Endothelial cell of umbilical vein (primary cell): ENCODE results near the gene VPS13A. TPM values are rescaled to one million over a fixed set of nuclear protein-coding genes. Genes with fewer than 3 reads are reported as not detected.

Source experiments
- BruUV-seq: library from RNA; stranded (reverse); fragments of 400-500 nt; replicated peaks from 2 replicates; lab custom pipeline; 2021; lab: Mats Ljungman, UMichigan
- CTCF ChIA-PET: fragments of 300-600, 350-600 bp; sonication (Branson Sonifier 250); formaldehyde crosslinking; loops from one replicate; lab custom pipeline; 2021; ENCODE audit warnings: antibody characterized with exemption, inconsistent platforms; lab: Charles Lee
- POLR2A ChIA-PET: fragments of 300-600, 350-600 bp; sonication (Branson Sonifier 250); formaldehyde crosslinking; loops from one replicate; lab custom pipeline; 2021; ENCODE audit warnings: antibody characterized with exemption, inconsistent platforms; lab: Charles Lee
- DNase-seq: peaks from one replicate; pipeline ENCODE4 v3.0.0-alpha.2; 2011; ENCODE audit warnings: low read depth, low spot score
- FAIRE-seq: peaks from 2 replicates; lab custom pipeline; 2011; peaks lifted over from hg19 to GRCh38; lab: Jason Lieb, UNC
- H2AFZ ChIP-seq: 2 replicates; pipeline ENCODE4 v1.6.0; 2012; ENCODE audit warnings: low read depth, low read length, control low read depth, inconsistent platforms
- H3K27ac ChIP-seq: 2 replicates; pipeline ENCODE4 v1.5.1; 2011; ENCODE audit warnings: low read depth, mild to moderate bottlenecking, control low read depth, low read length, moderate library complexity; ENCODE audit not compliant: insufficient read depth
- H3K27me3 ChIP-seq, 2 experiments: 2 replicates each; pipeline versions ENCODE4 v1.6.0 to v1.6.1; 2011; ENCODE audit warnings: low read length in 2 of 2, mixed read lengths in 1 of 2; ENCODE audit not compliant: control insufficient read depth in 2 of 2, insufficient read depth in 2 of 2
- H3K36me3 ChIP-seq, 2 experiments: 2 replicates in 1 of 2; 3 replicates in 1 of 2; pipeline ENCODE4 v1.5.1; 2011; ENCODE audit warnings: low read length in 2 of 2, mild to moderate bottlenecking in 1 of 2, moderate library complexity in 1 of 2; ENCODE audit not compliant: control insufficient read depth in 2 of 2, insufficient read depth in 2 of 2; ENCODE audit errors: extremely low read depth in 1 of 2
- H3K4me1 ChIP-seq: 3 replicates; pipeline ENCODE4 v1.5.1; 2011; ENCODE audit warnings: mild to moderate bottlenecking, low read length; ENCODE audit not compliant: control insufficient read depth, insufficient read depth; ENCODE audit errors: extremely low read depth
- H3K4me2 ChIP-seq: 2 replicates; pipeline ENCODE4 v1.6.1; 2011; ENCODE audit warnings: low read length, control low read depth, mixed read lengths; ENCODE audit not compliant: insufficient read depth
- H3K4me3 ChIP-seq, 3 experiments: fragments of 200-600 bp in 1 of 3; sonication (generic), shearing (Covaris generic) in 1 of 3; replicated peaks in 1 of 3; 2 replicates each; pipeline ENCODE4 v1.5.1; 2011 to 2016; ENCODE audit warnings: control low read depth in 3 of 3, low read length in 3 of 3, mild to moderate bottlenecking in 2 of 3, inconsistent platforms in 1 of 3, low read depth in 1 of 3, moderate library complexity in 1 of 3; ENCODE audit not compliant: insufficient read depth in 1 of 3
- H3K79me2 ChIP-seq: 2 replicates; pipeline ENCODE4 v1.6.0; 2012; ENCODE audit warnings: low read length, inconsistent platforms; ENCODE audit not compliant: control insufficient read depth, insufficient read depth
- H3K9ac ChIP-seq: replicated peaks from 2 replicates; pipeline ENCODE3; 2011; ENCODE audit warnings: low read length, control low read depth; ENCODE audit not compliant: insufficient read depth; ENCODE audit errors: extremely low read depth
- H3K9me1 ChIP-seq: replicated peaks from 3 replicates; pipeline ENCODE4 v1.6.0; 2011; ENCODE audit warnings: mild to moderate bottlenecking, low read length; ENCODE audit not compliant: control insufficient read depth, insufficient read depth; ENCODE audit errors: extremely low read depth
- H3K9me3 ChIP-seq: replicated peaks from 2 replicates; pipeline ENCODE4 v1.5.1; 2012; ENCODE audit warnings: low read length, inconsistent platforms; ENCODE audit not compliant: control insufficient read depth, insufficient read depth
- H4K20me1 ChIP-seq: replicated peaks from 2 replicates; pipeline ENCODE3; 2011; ENCODE audit warnings: mild to moderate bottlenecking, low read length; ENCODE audit not compliant: control insufficient read depth, insufficient read depth; ENCODE audit errors: extremely low read depth
- EZH2 ChIP-seq: IDR thresholded peaks from 2 replicates; pipeline ENCODE4 v1.6.1; 2012; ENCODE audit warnings: borderline replicate concordance, low read depth, mild to moderate bottlenecking, moderate library complexity, low read length, inconsistent platforms; ENCODE audit not compliant: severe bottlenecking
- FOS ChIP-seq: IDR thresholded peaks from 2 replicates; pipeline ENCODE4 v1.6.1; 2011; ENCODE audit warnings: mild to moderate bottlenecking, low read length, moderate library complexity, borderline replicate concordance; ENCODE audit not compliant: insufficient read depth
- GATA2 ChIP-seq: IDR thresholded peaks from 2 replicates; pipeline ENCODE4 v1.7.0; 2011; ENCODE audit warnings: low read depth, mild to moderate bottlenecking, moderate library complexity, mixed read lengths, low read length; ENCODE audit not compliant: insufficient read length, insufficient read depth
- JUN ChIP-seq: IDR thresholded peaks from 2 replicates; pipeline ENCODE4 v1.6.1; 2011; ENCODE audit warnings: borderline replicate concordance, low read depth; ENCODE audit not compliant: insufficient read length, insufficient read depth
- MYC ChIP-seq: IDR thresholded peaks from one replicate; pipeline ENCODE4 v1.6.1; 2011; ENCODE audit warnings: mild to moderate bottlenecking, low read depth, low read length
- POLR2A ChIP-seq: IDR thresholded peaks from 2 replicates; pipeline ENCODE4 v1.6.1; 2012; ENCODE audit warnings: low read depth, mild to moderate bottlenecking, control low read depth, low read length
- POLR2AphosphoS5 ChIP-seq: IDR thresholded peaks from 2 replicates; pipeline ENCODE4 v1.6.1; 2012; ENCODE audit warnings: low read depth, mild to moderate bottlenecking, control low read depth, low read length, moderate library complexity; ENCODE audit not compliant: insufficient read depth
- dilution Hi-C: fragments of 300-500 bp; cut with MboI; formaldehyde crosslinking; loops from one replicate; pipeline ENCODE4 v1.15.0; 2019; ENCODE audit warnings: low sequenced_read_pairs; ENCODE audit not compliant: extremely low pct_ligation_motif_present
- intact Hi-C: fragments of 100-400 bp; cut with micrococcal nuclease; formaldehyde crosslinking; loops from one replicate; pipeline ENCODE4 v1.10.0; 2022
- polyA plus RNA-seq, 4 experiments: library from polyadenylated mRNA; depleted of rRNA in 3 of 4; stranded (reverse) in 3 of 4; unstranded in 1 of 4; fragments of >200 nt; gene quantifications; 2 replicates each; pipeline versions ENCODE4 v1.2.1 to v1.2.3, GENCODE V29; 2011 to 2012; ENCODE audit warnings: missing spikeins in 1 of 4
- total RNA-seq: library from RNA; stranded (reverse); gene quantifications from 2 replicates; pipeline ENCODE4 v1.2.3, GENCODE V29; 2021
- TF ChIP-seq, protein P1 (sequence below): IDR thresholded peaks from 2 replicates; pipeline ENCODE4 v1.6.1; 2011; ENCODE audit not compliant: insufficient read depth, insufficient read length
- TF ChIP-seq, protein P2 (sequence below), 2 donors: IDR thresholded peaks; 1 replicate in 1 of 2; 2 replicates in 1 of 2; pipeline ENCODE4 v1.5.1; 2011; ENCODE audit warnings: low read length in 2 of 2, mild to moderate bottlenecking in 2 of 2, moderate library complexity in 2 of 2, control low read depth in 1 of 2, inconsistent platforms in 1 of 2, low read depth in 1 of 2; ENCODE audit not compliant: insufficient read depth in 1 of 2; ENCODE audit errors: extremely low read depth in 1 of 2

VPS13A gene
- total and polyA plus RNA-seq, 2 donors (not counting 3 experiments of a cell fraction or from before 2014, with no cell fraction given) = 4.7 to 33.3 TPM

DNA sequence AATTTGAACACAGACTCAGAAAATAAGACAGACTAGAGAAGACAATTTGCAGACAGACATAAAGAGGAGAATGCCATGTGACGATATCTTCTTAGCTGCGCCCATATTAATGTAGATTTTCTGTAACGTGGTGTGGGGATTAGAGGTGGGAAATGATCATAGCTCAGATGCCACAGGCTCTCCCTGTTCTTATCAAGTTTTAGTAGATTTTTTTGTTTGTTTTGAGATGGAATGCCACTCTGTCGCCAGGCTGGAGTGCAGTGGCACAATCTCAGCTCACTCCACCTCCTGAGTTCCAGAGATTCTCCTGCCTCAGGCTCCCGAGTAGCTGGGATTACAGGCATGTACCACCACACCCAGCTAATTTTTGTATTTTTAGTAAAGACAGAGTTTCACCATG is 59.4 kb downstream of the VPS13A start:
- ChIA-PET CTCF (interaction anchor here (0.6 to 1.5 kb wide), 2 partner anchors 13 to 86 kb away, joined by 3 to 4 read pairs; no protein-coding TSS in a partner anchor), POLR2A (no interaction called here)
- Histone ChIP-seq H3K4me2 (no peak overlapping the region), H2AFZ (no peak overlapping the region), H3K9me1 (no peaks in the 10 kb centered on the region), H3K4me3 (no peak overlapping the region), H3K9me3 (no peaks in the 10 kb centered on the region), H3K4me1 (no peaks in the 10 kb centered on the region), H3K36me3 (peaks cover 0 to under 1% of the 10 kb centered on the region in 2 experiments), H3K9ac (no peak overlapping the region), H3K27me3 (no peaks in the 10 kb centered on the region), H3K27ac (no peak overlapping the region), H4K20me1 (no peaks in the 10 kb centered on the region), H3K79me2 (no peaks in the 10 kb centered on the region)
- intact Hi-C loops = no loop called here
- BruUV-seq = no TSS peak
- TF ChIP-seq, protein P1, sequence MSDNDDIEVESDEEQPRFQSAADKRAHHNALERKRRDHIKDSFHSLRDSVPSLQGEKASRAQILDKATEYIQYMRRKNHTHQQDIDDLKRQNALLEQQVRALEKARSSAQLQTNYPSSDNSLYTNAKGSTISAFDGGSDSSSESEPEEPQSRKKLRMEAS = no peak
- TF ChIP-seq, protein P2, sequence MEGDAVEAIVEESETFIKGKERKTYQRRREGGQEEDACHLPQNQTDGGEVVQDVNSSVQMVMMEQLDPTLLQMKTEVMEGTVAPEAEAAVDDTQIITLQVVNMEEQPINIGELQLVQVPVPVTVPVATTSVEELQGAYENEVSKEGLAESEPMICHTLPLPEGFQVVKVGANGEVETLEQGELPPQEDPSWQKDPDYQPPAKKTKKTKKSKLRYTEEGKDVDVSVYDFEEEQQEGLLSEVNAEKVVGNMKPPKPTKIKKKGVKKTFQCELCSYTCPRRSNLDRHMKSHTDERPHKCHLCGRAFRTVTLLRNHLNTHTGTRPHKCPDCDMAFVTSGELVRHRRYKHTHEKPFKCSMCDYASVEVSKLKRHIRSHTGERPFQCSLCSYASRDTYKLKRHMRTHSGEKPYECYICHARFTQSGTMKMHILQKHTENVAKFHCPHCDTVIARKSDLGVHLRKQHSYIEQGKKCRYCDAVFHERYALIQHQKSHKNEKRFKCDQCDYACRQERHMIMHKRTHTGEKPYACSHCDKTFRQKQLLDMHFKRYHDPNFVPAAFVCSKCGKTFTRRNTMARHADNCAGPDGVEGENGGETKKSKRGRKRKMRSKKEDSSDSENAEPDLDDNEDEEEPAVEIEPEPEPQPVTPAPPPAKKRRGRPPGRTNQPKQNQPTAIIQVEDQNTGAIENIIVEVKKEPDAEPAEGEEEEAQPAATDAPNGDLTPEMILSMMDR (IDR thresholded peaks at IDR 0.05; ENCODE audit: extremely low read depth in 1 of 2, insufficient read depth in 1 of 2, low read depth in 1 of 2, low read length in 2 of 2) = no peak
- TF ChIP-seq MYC (no peak), JUN (no peak), GATA2 (no peak)
- dilution Hi-C loops = no loop called here
- no peak for FAIRE-seq
- DNase-seq = no peak

DNA sequence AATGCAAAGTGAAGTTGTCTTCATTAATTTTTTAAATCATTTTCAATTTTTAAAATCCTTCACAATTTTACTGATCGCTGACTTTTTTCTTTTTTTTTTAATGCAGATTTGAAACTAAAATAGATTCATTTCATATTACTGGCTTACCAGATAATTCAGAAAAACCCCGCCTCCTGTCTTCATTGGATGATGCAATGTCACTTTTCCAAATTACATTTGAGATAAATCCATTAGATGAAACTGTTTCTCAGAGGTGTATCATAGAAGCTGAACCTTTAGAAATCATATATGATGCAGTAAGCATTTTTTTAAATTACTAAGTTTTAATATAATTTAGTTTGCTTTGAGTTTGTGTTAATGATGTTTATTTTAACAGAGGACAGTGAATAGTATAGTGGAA is 60.6 kb downstream of the VPS13A start:
- Histone ChIP-seq H3K9ac (no peak overlapping the region), H2AFZ (no peak overlapping the region), H3K27me3 (no peaks in the 10 kb centered on the region), H3K36me3 (peaks cover 0 to 2% of the 10 kb centered on the region in 2 experiments), H3K9me3 (no peaks in the 10 kb centered on the region), H3K4me2 (no peak overlapping the region), H3K4me3 (no peak overlapping the region), H3K27ac (no peak overlapping the region), H3K9me1 (no peaks in the 10 kb centered on the region), H4K20me1 (no peaks in the 10 kb centered on the region), H3K4me1 (no peaks in the 10 kb centered on the region), H3K79me2 (no peaks in the 10 kb centered on the region)
- FAIRE-seq (no peak), DNase-seq (no peak)
- dilution Hi-C loops (no loop called here), intact Hi-C loops (no loop called here)
- BruUV-seq = no TSS peak
- ChIA-PET POLR2A (no interaction called here), CTCF (interaction anchor here (0.9 kb wide), 1 partner anchor 11 kb away, joined by 4 read pairs; no protein-coding TSS in a partner anchor)
- TF ChIP-seq EZH2 = no peak
- no peak for TF ChIP-seq POLR2AphosphoS5
- no peak for TF ChIP-seq MYC
- no peak for TF ChIP-seq JUN
- TF ChIP-seq, protein P1 = no peak
- no peak for TF ChIP-seq POLR2A
- no peak for TF ChIP-seq GATA2
- no peak for TF ChIP-seq FOS
- TF ChIP-seq, protein P2 (IDR thresholded peaks at IDR 0.05; ENCODE audit: extremely low read depth in 1 of 2, insufficient read depth in 1 of 2, low read depth in 1 of 2, low read length in 2 of 2) = no peak
